Naive thymus-derived CD4-positive, alpha-beta T cell (primary cell): ENCODE results near the gene PLA2G1B. TPM values are rescaled to one million over a fixed set of nuclear protein-coding genes. Genes with fewer than 3 reads are reported as not detected.

ENCODE experiments used
- ATAC-seq: fragments of 150-1000 bp; cut with Tn5 transposase; 2 replicates; pipeline ENCODE4 v1.10.0; 2021; ENCODE audit warnings: mild to moderate bottlenecking, moderate library complexity
- CTCF ChIA-PET: fragments of 350-600 bp; sonication (Branson Sonifier 250); formaldehyde crosslinking; loops from one replicate; lab custom pipeline; 2021; ENCODE audit warnings: antibody characterized with exemption; lab: Charles Lee
- POLR2A ChIA-PET: fragments of 350-600 bp; sonication (Branson Sonifier 250); formaldehyde crosslinking; loops from one replicate; lab custom pipeline; 2021; ENCODE audit warnings: antibody characterized with exemption, inconsistent platforms; lab: Charles Lee
- DNase-seq, 9 donors: peaks; one replicate each; pipeline versions ENCODE4 v3.0.0 to v3.0.0-alpha.2; 2020 to 2022; ENCODE audit warnings: mixed read lengths in 1 of 9
- H3K27ac ChIP-seq: one replicate; pipeline ENCODE4 v1.7.0; 2013; ENCODE audit warnings: mild to moderate bottlenecking, low read depth, low read length, moderate library complexity
- H3K27me3 ChIP-seq, 2 donors: one replicate each; pipeline ENCODE4 v1.7.0; 2013; ENCODE audit warnings: low read length in 2 of 2, mild to moderate bottlenecking in 2 of 2, moderate library complexity in 2 of 2; ENCODE audit not compliant: control insufficient read depth in 2 of 2, insufficient read depth in 2 of 2
- H3K36me3 ChIP-seq, 3 experiments: 1 replicate in 2 of 3; 2 replicates in 1 of 3; pipeline ENCODE4 v1.7.0; 2013; ENCODE audit warnings: low read length in 3 of 3, mild to moderate bottlenecking in 3 of 3, moderate library complexity in 1 of 3; ENCODE audit not compliant: insufficient read depth in 3 of 3, control insufficient read depth in 2 of 3
- H3K4me1 ChIP-seq, 2 donors: one replicate each; pipeline ENCODE4 v1.7.0; 2013; ENCODE audit warnings: low read length in 2 of 2, mild to moderate bottlenecking in 2 of 2, moderate library complexity in 1 of 2; ENCODE audit not compliant: control insufficient read depth in 2 of 2, insufficient read depth in 2 of 2
- H3K4me3 ChIP-seq: 2 replicates; pipeline ENCODE4 v1.7.0; 2013; ENCODE audit warnings: mild to moderate bottlenecking, low read length
- H3K9me3 ChIP-seq, 3 experiments: 1 replicate in 2 of 3; 2 replicates in 1 of 3; pipeline ENCODE4 v1.7.0; 2013; ENCODE audit warnings: low read length in 3 of 3; ENCODE audit not compliant: control insufficient read depth in 2 of 3
- H3K27ac Mint-ChIP-seq, 9 donors: one replicate each; pipeline ENCODE4 v1.8.0; 2020 to 2022; ENCODE audit warnings: mixed read lengths in 9 of 9, mild to moderate bottlenecking in 8 of 9, moderate library complexity in 5 of 9, inconsistent platforms in 2 of 9
- H3K27me3 Mint-ChIP-seq, 5 donors: one replicate each; pipeline ENCODE4 v1.8.0; 2021 to 2022; ENCODE audit warnings: mixed read lengths in 5 of 5, mild to moderate bottlenecking in 1 of 5
- H3K36me3 Mint-ChIP-seq, 5 donors: one replicate each; pipeline ENCODE4 v1.8.0; 2020 to 2022; ENCODE audit warnings: mixed read lengths in 5 of 5, mild to moderate bottlenecking in 3 of 5, inconsistent platforms in 1 of 5
- H3K4me1 Mint-ChIP-seq, 7 donors: one replicate each; pipeline ENCODE4 v1.8.0; 2020 to 2022; ENCODE audit warnings: mixed read lengths in 7 of 7, mild to moderate bottlenecking in 3 of 7, inconsistent platforms in 1 of 7
- H3K4me3 Mint-ChIP-seq, 10 donors: one replicate each; pipeline ENCODE4 v1.8.0; 2020 to 2022; ENCODE audit warnings: mild to moderate bottlenecking in 10 of 10, mixed read lengths in 10 of 10, moderate library complexity in 6 of 10, inconsistent platforms in 2 of 10
- H3K9me3 Mint-ChIP-seq, 11 donors: one replicate each; pipeline ENCODE4 v1.8.0; 2020 to 2022; ENCODE audit warnings: mixed read lengths in 11 of 11, mild to moderate bottlenecking in 4 of 11, inconsistent platforms in 1 of 11, moderate library complexity in 1 of 11
- intact Hi-C, 2 donors: fragments of 100-400 bp; cut with micrococcal nuclease; formaldehyde crosslinking; loops; one replicate each; pipeline ENCODE4 v1.15.1; 2023
- polyA plus RNA-seq, 2 donors: library from polyadenylated mRNA; unstranded; fragments of 300-500 nt; fragmentation: Illumina TruSeq; gene quantifications; one replicate each; pipeline ENCODE4 v1.2.3, GENCODE V29; 2021
- total RNA-seq, 6 experiments: library from RNA in 5 of 6; stranded (reverse) in 5 of 6; gene quantifications; 1 replicate in 5 of 6; 2 replicates in 1 of 6; pipeline ENCODE4 v1.2.3 and lab custom pipeline; 2021 to 2026

Gene PLA2G1B
- total and polyA plus RNA-seq, 7 experiments from 2014 or later = 0.92 to 1.5 TPM; not detected in 5

- Histone ChIP-seq H3K27ac (no peak overlapping the region), H3K9me3 (no peaks in the 10 kb centered on the region), H3K27me3 (peaks cover 0 to 3% of the 10 kb centered on the region in 2 donors), H3K36me3 (no peaks in the 10 kb centered on the region), H3K4me1 (no peaks in the 10 kb centered on the region), H3K4me3 (no peak overlapping the region)
- no peaks in the 10 kb centered on the region for H3K36me3 Mint-ChIP-seq
- DNase-seq = no peak
- no peak overlapping the region for H3K27ac Mint-ChIP-seq
- peaks cover 53 to 58% (median 54%) of the 10 kb centered on the region in 5 donors for H3K27me3 Mint-ChIP-seq
- ChIA-PET POLR2A (no interaction called here), CTCF (no interaction called here)
- H3K4me1 Mint-ChIP-seq = peaks cover 0 to 5% (median 0%) of the 10 kb centered on the region in 7 donors
- H3K4me3 Mint-ChIP-seq = no peak overlapping the region
- intact Hi-C loops = no loop called here
- no peak for ATAC-seq
- H3K9me3 Mint-ChIP-seq = peaks cover 0 to 2% (median 0%) of the 10 kb centered on the region in 11 donors
Observed at GRCh38 chr12:120359128-120359527, 31.5 kb upstream of the PLA2G1B start.

- Mint-ChIP-seq H3K4me1 (peaks cover 0 to 5% (median 0%) of the 10 kb centered on the region in 7 donors), H3K4me3 (no peak overlapping the region), H3K36me3 (no peaks in the 10 kb centered on the region), H3K9me3 (peaks cover 0 to 2% (median 0%) of the 10 kb centered on the region in 11 donors), H3K27ac (no peak overlapping the region), H3K27me3 (peaks cover 48 to 54% (median 50%) of the 10 kb centered on the region in 5 donors)
- ChIA-PET CTCF (no interaction called here), POLR2A (no interaction called here)
- intact Hi-C loops = no loop called here
- H3K27me3 ChIP-seq = peaks cover 0 to 3% of the 10 kb centered on the region in 2 donors
- H3K4me1 ChIP-seq = no peaks in the 10 kb centered on the region
- H3K27ac ChIP-seq = no peak overlapping the region
- H3K9me3 ChIP-seq = no peaks in the 10 kb centered on the region
- H3K36me3 ChIP-seq = no peaks in the 10 kb centered on the region
- H3K4me3 ChIP-seq = no peak overlapping the region
- no peak for DNase-seq
- ATAC-seq = no peak
Observed at GRCh38 chr12:120358412-120359100, 31.0 kb upstream of the PLA2G1B start.

- no peak overlapping the region for H3K27ac Mint-ChIP-seq
- Histone ChIP-seq H3K27me3 (no peaks in the 10 kb centered on the region), H3K4me3 (no peak overlapping the region), H3K27ac (no peak overlapping the region), H3K9me3 (no peaks in the 10 kb centered on the region), H3K36me3 (no peaks in the 10 kb centered on the region), H3K4me1 (no peaks in the 10 kb centered on the region)
- ATAC-seq (no peak), DNase-seq (no peak)
- peaks cover 0 to 3% (median 0%) of the 10 kb centered on the region in 7 donors for H3K4me1 Mint-ChIP-seq
- peaks cover 34 to 40% (median 36%) of the 10 kb centered on the region in 5 donors for H3K27me3 Mint-ChIP-seq
- intact Hi-C loops = no loop called here
- CTCF ChIA-PET = interaction anchor here (1.2 to 1.4 kb wide), 4 partner anchors 72 to 291 kb away, joined by 3 to 8 read pairs (median 4); no protein-coding TSS in a partner anchor
- no peak overlapping the region for H3K4me3 Mint-ChIP-seq
- H3K36me3 Mint-ChIP-seq = no peaks in the 10 kb centered on the region
- POLR2A ChIA-PET = interaction anchor here (0.7 kb wide), 1 partner anchor 109 kb away, joined by 4 read pairs; no protein-coding TSS in a partner anchor
- peaks cover 0 to 2% (median 0%) of the 10 kb centered on the region in 11 donors for H3K9me3 Mint-ChIP-seq
Observed at GRCh38 chr12:120357104-120357503, 29.5 kb upstream of the PLA2G1B start.

DNA sequence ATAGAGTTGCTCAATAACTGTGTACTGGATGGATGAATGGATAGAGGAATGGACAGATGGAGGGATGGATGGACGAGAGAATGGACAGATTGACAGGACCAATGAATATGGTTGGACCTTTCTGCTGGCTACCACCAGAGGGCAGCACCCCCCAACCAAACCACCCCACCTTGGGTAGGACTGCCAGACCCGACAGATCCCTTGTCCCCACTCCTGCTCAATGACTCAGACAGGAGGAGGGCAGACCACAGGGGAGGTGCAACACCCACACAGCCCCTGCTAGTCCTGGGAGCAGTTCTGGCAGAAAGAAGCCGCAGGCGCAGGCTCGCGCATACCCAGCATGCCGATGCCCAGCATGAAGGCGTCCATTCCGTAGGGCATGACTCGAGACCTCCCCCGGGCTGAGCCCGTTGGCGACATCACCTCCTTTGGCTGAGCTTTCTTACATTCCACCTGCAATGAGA, 29.0 kb upstream of the PLA2G1B start:
- Mint-ChIP-seq H3K36me3 (no peaks in the 10 kb centered on the region), H3K27ac (no peak overlapping the region), H3K27me3 (peaks cover 30 to 36% (median 31%) of the 10 kb centered on the region in 5 donors), H3K9me3 (peaks cover 0 to 2% (median 0%) of the 10 kb centered on the region in 11 donors), H3K4me1 (peaks cover 0 to 3% (median 0%) of the 10 kb centered on the region in 7 donors), H3K4me3 (no peak overlapping the region)
- Histone ChIP-seq H3K9me3 (no peaks in the 10 kb centered on the region), H3K27ac (no peak overlapping the region), H3K4me3 (no peak overlapping the region), H3K4me1 (no peaks in the 10 kb centered on the region), H3K27me3 (no peaks in the 10 kb centered on the region), H3K36me3 (no peaks in the 10 kb centered on the region)
- DNase-seq (peak; percentile 47 to 78 (median 61)), ATAC-seq (peak; percentile 88)
- intact Hi-C loops = loop anchor here (1.0 kb wide), 5 partner anchors 31 to 754 kb away; partner anchors contain the start of gene DYNLL1 (in 1 of the 2)
- ChIA-PET CTCF (interaction anchor here (1.2 to 1.4 kb wide), 4 partner anchors 73 to 291 kb away, joined by 3 to 8 read pairs (median 4); no protein-coding TSS in a partner anchor), POLR2A (interaction anchor here (0.7 kb wide), 1 partner anchor 110 kb away, joined by 4 read pairs; no protein-coding TSS in a partner anchor)

DNA sequence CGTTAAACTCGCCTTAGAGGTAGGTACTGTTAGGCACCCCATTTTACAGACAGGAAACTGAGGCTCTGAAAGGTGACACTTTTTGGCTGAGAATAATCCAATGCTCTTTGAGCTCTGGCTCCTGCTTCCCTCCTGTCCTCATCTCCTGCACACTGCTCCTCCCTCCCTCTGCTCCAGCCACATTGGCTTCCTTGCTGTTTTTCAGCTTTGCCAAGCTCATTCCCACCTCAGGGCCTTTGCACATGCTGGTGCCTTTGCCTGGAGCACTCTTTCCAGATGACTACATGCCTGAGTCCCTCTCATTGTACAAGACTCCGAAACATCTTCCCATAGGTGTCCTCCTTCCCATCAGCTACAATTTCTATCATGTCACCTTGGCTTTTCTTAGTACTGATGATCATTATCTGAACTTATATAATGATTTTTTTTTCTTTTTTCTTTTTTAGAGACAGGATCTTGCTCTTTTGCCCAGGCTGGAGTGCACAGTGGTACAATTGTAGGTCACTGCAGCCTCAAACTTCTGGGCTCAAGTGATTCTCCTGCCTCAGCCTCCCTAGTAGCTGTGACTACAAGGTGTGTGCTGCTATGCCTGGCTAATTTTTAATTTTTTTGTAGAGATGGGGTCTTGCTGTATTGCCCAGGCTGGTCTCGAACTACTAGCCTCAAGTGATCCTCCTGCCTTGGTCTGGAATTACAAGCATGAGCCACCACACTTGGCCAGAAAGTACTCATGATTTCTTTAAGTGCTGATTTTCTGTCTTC, 26.2 kb upstream of the PLA2G1B start:
- no peak overlapping the region for H3K27ac ChIP-seq
- H3K27ac Mint-ChIP-seq = no peak overlapping the region
- ChIA-PET CTCF (no interaction called here), POLR2A (no interaction called here)
- H3K4me3 Mint-ChIP-seq = no peak overlapping the region
- peaks cover 0 to 2% (median 0%) of the 10 kb centered on the region in 11 donors for H3K9me3 Mint-ChIP-seq
- ATAC-seq (no peak), DNase-seq (no peak)
- H3K36me3 ChIP-seq = no peaks in the 10 kb centered on the region
- no peaks in the 10 kb centered on the region for H3K9me3 ChIP-seq
- no peaks in the 10 kb centered on the region for H3K4me1 ChIP-seq
- H3K27me3 ChIP-seq = no peaks in the 10 kb centered on the region
- H3K27me3 Mint-ChIP-seq = peaks cover 9 to 13% (median 11%) of the 10 kb centered on the region in 5 donors
- no peaks in the 10 kb centered on the region for H3K36me3 Mint-ChIP-seq
- no peak overlapping the region for H3K4me3 ChIP-seq
- intact Hi-C loops = no loop called here
- H3K4me1 Mint-ChIP-seq = peaks cover 0 to 3% (median 0%) of the 10 kb centered on the region in 7 donors

GRCh38 chr12:120353136-120353535, 25.6 kb upstream of the PLA2G1B start:
- peaks cover 6 to 11% (median 8%) of the 10 kb centered on the region in 5 donors for H3K27me3 Mint-ChIP-seq
- Histone ChIP-seq H3K27ac (no peak overlapping the region), H3K9me3 (no peaks in the 10 kb centered on the region), H3K4me3 (no peak overlapping the region), H3K27me3 (no peaks in the 10 kb centered on the region), H3K36me3 (no peaks in the 10 kb centered on the region), H3K4me1 (no peaks in the 10 kb centered on the region)
- no peak overlapping the region for H3K27ac Mint-ChIP-seq
- DNase-seq = no peak
- intact Hi-C loops = no loop called here
- POLR2A ChIA-PET = no interaction called here
- ATAC-seq = no peak
- no peaks in the 10 kb centered on the region for H3K36me3 Mint-ChIP-seq
- no peak overlapping the region for H3K4me3 Mint-ChIP-seq
- H3K9me3 Mint-ChIP-seq = peaks cover 0 to under 1% (median 0%) of the 10 kb centered on the region in 11 donors
- H3K4me1 Mint-ChIP-seq = peaks cover 0 to 3% (median 0%) of the 10 kb centered on the region in 7 donors
- CTCF ChIA-PET = no interaction called here
